HL-60 (cell line): Measurements from ENCODE around the gene OR5B12.

Source experiments
- DNase-seq, 2 experiments: peaks; one replicate each; pipeline ENCODE4 v3.0.0-alpha.2; 2010 to 2020; ENCODE audit warnings: low read depth in 1 of 2, low spot score in 1 of 2
- H3K27ac ChIP-seq: fragments of 250-450 bp; sonication (Bioruptor Pico); replicated peaks from 2 replicates; pipeline ENCODE4 v1.5.1; 2020; ENCODE audit warnings: mild to moderate bottlenecking, moderate library complexity
- H3K27me3 ChIP-seq: fragments of 250-450 bp; sonication (Bioruptor Pico); 2 replicates; pipeline ENCODE4 v1.5.1; 2021; ENCODE audit warnings: mild to moderate bottlenecking, moderate library complexity; ENCODE audit not compliant: insufficient read depth, poor library complexity, severe bottlenecking
- H3K4me3 ChIP-seq: replicated peaks from 2 replicates; pipeline ENCODE4 v1.5.1; 2011; ENCODE audit warnings: mild to moderate bottlenecking, control low read depth, low read length; ENCODE audit not compliant: insufficient read depth
- GABPA ChIP-seq: IDR thresholded peaks from 2 replicates; pipeline ENCODE4 v1.6.1; 2012; ENCODE audit warnings: low read depth
- POLR2AphosphoS5 ChIP-seq: IDR thresholded peaks from 2 replicates; pipeline ENCODE4 v1.6.1; 2012; ENCODE audit warnings: low read depth
- SPI1 ChIP-seq: IDR thresholded peaks from 2 replicates; pipeline ENCODE4 v1.6.1; 2012; ENCODE audit warnings: low read depth, mild to moderate bottlenecking, borderline replicate concordance
- TF ChIP-seq, protein P1 (sequence below): IDR thresholded peaks from 2 replicates; pipeline ENCODE4 v1.6.1; 2012; ENCODE audit warnings: low read depth; ENCODE audit not compliant: insufficient replicate concordance
- TF ChIP-seq, protein P2 (sequence below): IDR thresholded peaks from one replicate; pipeline ENCODE4 v1.5.1; 2011; ENCODE audit warnings: low read length, control low read depth, inconsistent platforms; ENCODE audit not compliant: insufficient read depth

The OR5B12 gene

DNA sequence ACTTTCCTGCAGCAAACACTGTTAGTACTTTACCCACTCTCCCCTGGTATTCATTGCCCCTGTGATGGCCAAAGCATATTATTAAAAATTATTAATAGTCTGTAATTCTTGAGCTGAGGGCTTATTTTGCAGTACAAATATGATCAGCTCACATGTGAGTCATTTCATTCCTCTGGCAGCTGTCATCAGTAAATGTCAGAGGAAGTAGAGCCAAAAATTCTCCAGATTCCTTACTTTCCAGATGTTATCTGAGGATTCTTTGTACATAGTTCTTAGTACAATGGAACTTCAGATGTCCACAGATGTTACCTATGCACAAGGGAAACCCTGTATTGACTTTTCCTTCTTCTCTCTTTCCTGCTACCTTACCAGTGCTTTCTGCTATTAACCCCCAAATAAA, 47.8 kb downstream of the OR5B12 start:
- no peak overlapping the region for H3K27ac ChIP-seq
- TF ChIP-seq POLR2AphosphoS5 (no peak), GABPA (no peak), SPI1 (no peak)
- TF ChIP-seq, protein P1, sequence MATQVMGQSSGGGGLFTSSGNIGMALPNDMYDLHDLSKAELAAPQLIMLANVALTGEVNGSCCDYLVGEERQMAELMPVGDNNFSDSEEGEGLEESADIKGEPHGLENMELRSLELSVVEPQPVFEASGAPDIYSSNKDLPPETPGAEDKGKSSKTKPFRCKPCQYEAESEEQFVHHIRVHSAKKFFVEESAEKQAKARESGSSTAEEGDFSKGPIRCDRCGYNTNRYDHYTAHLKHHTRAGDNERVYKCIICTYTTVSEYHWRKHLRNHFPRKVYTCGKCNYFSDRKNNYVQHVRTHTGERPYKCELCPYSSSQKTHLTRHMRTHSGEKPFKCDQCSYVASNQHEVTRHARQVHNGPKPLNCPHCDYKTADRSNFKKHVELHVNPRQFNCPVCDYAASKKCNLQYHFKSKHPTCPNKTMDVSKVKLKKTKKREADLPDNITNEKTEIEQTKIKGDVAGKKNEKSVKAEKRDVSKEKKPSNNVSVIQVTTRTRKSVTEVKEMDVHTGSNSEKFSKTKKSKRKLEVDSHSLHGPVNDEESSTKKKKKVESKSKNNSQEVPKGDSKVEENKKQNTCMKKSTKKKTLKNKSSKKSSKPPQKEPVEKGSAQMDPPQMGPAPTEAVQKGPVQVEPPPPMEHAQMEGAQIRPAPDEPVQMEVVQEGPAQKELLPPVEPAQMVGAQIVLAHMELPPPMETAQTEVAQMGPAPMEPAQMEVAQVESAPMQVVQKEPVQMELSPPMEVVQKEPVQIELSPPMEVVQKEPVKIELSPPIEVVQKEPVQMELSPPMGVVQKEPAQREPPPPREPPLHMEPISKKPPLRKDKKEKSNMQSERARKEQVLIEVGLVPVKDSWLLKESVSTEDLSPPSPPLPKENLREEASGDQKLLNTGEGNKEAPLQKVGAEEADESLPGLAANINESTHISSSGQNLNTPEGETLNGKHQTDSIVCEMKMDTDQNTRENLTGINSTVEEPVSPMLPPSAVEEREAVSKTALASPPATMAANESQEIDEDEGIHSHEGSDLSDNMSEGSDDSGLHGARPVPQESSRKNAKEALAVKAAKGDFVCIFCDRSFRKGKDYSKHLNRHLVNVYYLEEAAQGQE: no peak
- TF ChIP-seq, protein P2, sequence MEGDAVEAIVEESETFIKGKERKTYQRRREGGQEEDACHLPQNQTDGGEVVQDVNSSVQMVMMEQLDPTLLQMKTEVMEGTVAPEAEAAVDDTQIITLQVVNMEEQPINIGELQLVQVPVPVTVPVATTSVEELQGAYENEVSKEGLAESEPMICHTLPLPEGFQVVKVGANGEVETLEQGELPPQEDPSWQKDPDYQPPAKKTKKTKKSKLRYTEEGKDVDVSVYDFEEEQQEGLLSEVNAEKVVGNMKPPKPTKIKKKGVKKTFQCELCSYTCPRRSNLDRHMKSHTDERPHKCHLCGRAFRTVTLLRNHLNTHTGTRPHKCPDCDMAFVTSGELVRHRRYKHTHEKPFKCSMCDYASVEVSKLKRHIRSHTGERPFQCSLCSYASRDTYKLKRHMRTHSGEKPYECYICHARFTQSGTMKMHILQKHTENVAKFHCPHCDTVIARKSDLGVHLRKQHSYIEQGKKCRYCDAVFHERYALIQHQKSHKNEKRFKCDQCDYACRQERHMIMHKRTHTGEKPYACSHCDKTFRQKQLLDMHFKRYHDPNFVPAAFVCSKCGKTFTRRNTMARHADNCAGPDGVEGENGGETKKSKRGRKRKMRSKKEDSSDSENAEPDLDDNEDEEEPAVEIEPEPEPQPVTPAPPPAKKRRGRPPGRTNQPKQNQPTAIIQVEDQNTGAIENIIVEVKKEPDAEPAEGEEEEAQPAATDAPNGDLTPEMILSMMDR: no peak
- no peak for DNase-seq
- H3K4me3 ChIP-seq: no peak overlapping the region
- H3K27me3 ChIP-seq: no peaks in the 10 kb centered on the region

DNA sequence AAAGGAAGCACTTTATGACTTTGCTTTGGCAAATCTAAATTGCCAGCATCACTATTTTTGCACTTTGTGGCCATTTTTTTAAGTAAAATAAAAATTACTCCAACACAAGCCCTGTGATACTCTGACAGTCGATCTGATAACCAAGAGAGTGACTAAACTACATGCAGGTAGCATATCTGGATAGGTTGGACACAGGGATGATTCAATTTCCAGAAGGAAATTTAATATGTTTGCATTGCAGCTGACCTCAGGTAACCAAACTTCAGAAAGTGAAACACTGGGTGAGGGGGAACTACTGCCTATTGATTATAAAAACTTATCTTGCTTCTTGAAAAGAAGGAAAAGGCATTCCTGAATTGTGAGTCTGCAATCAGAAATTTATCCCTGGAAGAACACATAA, 49.3 kb downstream of the OR5B12 start:
- no peak overlapping the region for H3K27ac ChIP-seq
- TF ChIP-seq, protein P2: no peak
- TF ChIP-seq SPI1 (no peak), GABPA (no peak)
- TF ChIP-seq, protein P1: no peak
- DNase-seq: no peak

GRCh38 chr11:58391879-58392278, 50.2 kb downstream of the OR5B12 start:
- H3K4me3 ChIP-seq: no peak overlapping the region
- TF ChIP-seq POLR2AphosphoS5 (no peak), SPI1 (no peak), GABPA (no peak)
- TF ChIP-seq, protein P2: no peak
- TF ChIP-seq, protein P1: no peak
- no peak for DNase-seq
- H3K27me3 ChIP-seq: no peaks in the 10 kb centered on the region
- no peak overlapping the region for H3K27ac ChIP-seq

More for the DNA sequence above, 49.3 kb downstream of the OR5B12 start:
- Histone ChIP-seq H3K27me3 (no peaks in the 10 kb centered on the region), H3K4me3 (no peak overlapping the region)
